GM18508 (cell line): ENCODE results near the gene ROCK2.
A peak's percentile ranks its signal among the peaks of the same experiment; 100 is the strongest.
"Not testable (repeated sequence)": the region's sequence is repeated elsewhere in the genome, so short reads cannot be mapped to it uniquely, and the experiment has no call there.

Experiments used
- ATAC-seq: cut with Tn5 transposase; IDR thresholded peaks from one replicate; pipeline ENCODE4 v1.9.1; 2021; ENCODE audit warnings: moderate number of reproducible peaks; ENCODE audit not compliant: insufficient read depth, unreplicated experiment

Gene ROCK2

DNA sequence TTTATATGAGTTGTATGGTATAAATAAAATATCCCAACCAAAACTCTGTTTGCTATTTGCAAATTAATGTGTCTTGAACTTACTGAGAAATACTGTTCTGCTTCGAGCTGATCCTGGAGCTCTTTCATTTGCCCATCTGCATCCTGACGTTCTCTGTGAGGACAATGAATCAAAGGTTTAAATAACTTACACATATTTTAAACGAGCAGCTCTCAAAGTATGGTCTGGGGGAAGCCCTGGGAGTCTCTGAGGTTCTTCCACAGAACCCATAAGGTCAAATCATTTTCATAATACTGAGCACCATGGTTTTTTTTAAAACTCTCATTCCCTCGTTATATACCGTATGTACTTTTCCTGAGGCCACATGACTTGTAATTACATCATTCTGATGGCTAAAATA lies 142.5 kb downstream of the ROCK2 start:
- ATAC-seq, result no peak

DNA sequence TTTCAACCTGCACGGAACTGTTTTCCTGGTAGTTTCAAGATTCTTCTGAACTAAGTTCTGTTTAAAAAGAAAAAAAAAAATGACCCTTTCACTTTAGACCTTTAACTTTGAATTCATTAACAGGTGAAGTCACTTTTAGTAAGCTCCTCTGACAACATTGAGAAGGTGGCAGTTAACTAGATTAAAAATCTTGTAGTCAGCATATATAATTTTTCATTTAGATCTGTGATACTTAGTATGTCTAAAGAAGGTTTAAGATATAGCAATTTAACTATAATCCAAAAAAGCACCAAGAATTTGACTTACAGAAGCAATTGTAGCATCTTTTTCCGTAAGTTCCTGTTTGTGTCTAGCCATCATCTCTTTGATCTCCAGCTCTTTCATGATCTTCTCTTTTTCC lies 143.8 kb downstream of the ROCK2 start:
- no peak for ATAC-seq

DNA sequence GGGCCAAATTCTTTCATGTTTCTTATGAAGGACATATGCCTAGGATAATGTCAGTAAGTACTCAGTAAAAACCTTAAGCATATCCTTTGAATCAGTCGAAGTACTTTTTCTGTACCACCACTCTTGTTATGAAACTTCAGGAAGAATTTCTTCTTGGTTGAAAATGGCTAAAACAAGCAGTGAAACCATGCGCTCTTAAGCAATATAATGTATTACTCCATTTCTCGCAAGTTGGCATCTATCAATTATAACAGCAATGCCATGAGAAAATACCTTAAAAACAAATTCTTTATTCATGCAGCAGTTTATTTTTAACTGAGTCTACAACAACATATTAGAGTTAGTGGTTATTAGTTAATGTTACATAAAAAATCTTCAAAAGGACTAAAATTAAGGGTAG lies 148.2 kb downstream of the ROCK2 start:
- ATAC-seq, result no peak

DNA sequence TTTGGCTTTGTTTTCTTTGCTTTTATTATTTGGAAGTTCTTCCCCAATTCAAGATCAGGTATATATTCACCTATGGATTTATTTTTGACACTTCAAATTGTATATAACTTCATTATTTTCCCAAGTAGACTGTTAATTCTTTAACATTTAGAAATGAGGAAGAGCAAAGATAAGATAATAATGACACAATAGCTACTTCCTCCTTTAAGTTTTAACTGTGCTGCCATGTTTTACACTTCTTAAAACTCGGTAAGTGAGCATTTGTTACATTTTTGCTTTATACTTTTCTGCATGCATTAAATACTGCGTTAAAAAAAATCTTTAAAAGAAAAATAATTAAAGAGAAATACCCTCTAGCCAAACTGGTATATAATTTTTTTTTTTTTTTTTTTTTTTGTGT lies 156.7 kb downstream of the ROCK2 start:
- ATAC-seq, result no peak

DNA sequence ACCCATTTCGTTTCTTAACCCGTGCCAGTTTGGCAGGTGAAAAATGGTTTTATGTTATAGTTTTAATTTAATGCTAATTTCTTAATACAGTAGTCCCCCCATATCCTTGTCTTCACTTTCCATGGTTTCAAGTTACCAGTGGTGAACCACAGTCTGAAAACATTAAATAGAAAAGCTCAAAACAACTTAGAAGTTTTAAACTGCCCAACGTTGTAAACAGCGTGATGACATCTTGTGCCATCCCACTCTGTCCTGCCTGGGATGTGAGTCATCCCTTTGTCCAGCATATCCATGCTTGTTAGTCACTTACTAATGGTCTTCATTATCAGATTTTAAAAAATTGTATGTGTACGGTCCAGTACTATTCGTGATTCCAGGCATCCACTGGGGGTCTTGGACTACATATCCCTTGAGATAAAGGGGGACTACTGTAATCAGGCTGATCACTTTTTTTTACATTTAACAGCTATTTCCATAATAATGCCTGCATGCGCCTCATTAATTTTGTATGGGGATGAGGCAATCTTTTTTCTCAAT lies 157.3 kb downstream of the ROCK2 start:
- no peak for ATAC-seq

DNA sequence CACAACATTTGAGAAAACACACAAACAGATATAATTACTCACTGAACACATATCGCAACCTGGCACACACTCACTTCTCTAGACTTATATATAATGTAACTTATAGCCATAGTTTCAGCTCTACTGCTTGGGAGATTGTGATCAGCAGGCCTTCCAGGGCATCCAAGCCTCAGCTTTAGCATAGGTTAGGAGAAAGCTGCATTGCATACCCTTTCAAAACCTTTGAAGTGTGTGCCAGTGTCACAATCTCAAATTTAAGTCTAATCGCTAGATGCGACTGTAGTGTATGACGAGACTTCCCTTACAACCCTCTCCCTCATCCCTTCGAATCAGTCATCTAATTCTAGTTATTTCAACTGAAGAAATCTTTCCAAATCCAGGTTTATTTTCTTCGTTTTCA lies 158.3 kb downstream of the ROCK2 start:
- ATAC-seq, result no peak

DNA sequence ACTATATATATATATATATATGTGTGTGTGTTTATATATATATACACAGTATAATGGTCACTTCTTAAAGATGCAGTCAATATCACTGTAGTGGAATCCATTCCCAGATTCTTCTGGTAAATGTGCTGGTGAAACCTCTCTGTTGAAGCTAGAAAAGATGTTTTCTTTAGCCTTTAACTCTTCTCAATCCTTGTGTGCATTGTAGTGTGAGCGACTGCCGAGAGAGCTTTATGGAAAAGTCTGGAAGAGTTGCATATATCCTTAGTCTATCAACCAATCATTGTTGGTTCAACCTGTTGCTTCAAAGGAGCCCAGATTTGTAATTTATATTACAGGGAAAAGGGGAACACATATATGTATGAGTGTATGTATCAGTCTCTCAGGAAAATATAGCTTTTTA lies 161.5 kb downstream of the ROCK2 start:
- ATAC-seq, result no peak

DNA sequence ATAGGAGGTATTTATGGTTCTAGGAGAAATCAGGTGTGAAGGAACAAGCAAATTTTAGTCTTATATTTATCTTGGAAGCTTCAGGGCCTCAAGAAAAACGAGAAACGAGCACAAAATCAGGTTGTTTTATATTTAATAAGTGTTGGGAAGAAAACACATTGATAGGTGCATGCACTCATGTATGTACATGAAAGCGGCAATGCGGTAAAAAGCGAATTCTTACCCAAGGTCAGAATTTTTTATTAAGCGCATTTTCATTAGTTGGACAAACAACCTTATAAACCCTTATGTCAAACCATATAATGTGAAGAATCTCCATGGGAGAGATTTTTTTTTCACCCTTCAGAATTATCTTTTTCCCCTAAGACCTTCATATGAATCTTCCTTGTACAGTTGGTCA lies 163.8 kb downstream of the ROCK2 start:
- ATAC-seq, result no peak

DNA sequence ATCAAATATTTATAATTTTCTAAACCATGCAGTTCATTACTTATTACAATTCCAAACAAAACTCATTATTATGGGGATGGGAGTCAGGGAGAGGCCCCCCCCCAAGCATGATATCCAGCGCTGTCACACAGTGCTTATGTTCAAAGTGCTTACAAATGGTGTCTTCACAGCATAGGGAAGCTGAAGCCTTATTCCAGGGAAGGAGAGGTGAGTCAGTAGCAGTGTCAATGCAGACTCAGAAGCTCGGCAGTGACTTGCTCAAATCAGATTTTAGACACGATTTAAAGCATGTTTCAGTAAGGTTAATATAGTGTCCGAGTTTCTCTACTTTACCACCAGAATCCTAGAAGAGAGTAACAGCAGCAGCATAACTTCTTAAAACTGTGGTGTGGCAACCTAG lies 164.5 kb downstream of the ROCK2 start:
- ATAC-seq, result no peak

DNA sequence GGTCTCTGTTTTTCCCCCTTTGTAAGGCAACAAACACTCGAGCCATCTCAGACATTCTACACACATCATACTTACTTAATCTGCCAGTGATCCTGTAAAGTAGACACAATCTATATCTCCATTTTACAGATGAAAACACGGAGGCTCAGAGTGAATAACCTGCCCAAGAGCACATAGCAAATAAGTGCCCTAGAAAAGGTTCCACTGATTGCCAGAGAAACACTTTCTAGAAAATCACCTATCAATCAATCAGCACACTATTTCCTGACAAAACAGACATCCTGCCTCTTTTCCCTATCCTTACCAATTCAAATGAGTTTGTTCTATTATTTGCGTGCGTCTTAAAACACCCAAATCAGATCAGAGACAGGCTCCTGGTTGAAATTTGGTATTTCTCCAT lies 165.2 kb downstream of the ROCK2 start:
- no peak for ATAC-seq

DNA sequence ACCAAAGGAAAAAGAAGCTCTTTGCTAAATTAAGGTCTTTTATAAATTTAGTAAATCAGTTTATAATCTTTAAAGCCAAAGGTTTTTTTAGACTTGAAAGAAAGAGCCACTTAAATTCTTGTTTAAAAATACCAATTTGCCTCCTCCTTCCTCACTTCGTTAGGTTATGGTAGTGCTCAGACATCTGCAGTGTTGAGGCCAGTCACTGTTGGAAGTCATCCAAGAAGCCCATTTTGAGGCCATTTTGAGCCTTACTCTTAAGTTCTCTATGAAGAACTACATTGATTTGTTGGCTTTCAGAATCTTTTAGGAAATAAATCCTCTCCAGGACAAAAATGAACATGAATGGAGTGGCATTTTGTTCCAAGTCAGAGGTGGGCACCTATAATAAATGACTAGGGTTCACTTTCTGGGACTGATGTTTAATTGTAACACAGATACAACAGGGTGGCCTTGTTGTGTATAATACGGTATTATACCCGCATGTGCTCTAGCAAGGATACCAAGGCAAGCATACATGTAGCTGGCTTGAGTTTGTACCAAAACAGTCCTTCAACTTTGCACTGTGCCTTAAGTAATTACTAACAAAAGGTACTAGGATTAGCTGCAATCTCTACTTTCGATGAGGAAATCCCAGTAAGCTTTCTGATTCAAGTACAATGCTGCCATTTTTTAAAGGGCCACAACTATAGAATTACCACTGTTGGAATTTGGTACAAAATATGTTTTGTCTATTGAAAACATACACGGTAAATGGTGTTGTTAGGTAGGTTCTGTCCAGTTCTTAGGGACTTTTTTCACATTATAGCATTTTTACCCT lies 166.4 kb downstream of the ROCK2 start:
- ATAC-seq, result no peak

DNA sequence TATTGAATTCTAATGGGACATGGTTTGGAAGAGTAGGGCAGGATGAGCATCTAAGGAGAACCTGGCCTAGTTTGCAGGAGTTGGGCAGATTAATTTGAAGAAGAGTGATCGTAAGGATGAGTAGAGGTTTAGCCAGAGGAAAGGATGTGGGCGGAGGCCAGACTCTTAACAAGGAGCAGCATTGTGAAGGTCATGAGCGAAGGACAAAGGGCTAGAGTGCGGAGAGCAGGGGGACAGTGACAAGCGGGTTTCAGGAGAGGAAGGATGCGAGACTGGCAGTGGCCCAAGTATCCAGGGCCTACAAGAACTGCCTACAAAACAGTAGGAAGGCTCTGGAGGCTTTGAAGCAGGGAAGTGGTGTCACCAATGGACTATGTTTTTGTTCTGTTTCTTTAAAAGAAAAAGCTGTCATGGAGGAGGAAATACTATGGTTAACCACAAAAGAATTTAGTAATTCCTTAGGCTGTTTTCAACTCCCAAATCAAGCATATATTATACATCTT lies 169.1 kb downstream of the ROCK2 start:
- no peak for ATAC-seq

DNA sequence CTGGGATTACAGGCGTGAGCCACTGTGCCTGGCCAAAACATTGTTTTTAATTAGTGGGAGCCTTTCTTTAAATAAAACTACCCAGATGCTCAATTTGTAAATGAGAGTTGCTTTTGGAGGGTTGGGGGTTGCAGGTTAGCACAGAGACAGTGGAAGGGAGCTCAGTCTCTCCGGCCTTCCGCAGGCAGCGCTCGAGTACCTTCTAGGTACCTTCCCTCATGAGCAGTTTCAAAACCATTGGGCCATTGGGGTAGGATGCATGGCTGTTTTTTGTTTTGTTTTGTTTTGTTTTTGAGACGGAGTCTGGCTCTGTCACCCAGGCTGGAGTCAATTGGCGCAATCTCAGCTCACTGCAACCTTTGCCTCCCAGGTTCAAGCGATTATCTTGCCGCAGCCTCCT lies 170.2 kb downstream of the ROCK2 start:
- ATAC-seq, result no peak

DNA sequence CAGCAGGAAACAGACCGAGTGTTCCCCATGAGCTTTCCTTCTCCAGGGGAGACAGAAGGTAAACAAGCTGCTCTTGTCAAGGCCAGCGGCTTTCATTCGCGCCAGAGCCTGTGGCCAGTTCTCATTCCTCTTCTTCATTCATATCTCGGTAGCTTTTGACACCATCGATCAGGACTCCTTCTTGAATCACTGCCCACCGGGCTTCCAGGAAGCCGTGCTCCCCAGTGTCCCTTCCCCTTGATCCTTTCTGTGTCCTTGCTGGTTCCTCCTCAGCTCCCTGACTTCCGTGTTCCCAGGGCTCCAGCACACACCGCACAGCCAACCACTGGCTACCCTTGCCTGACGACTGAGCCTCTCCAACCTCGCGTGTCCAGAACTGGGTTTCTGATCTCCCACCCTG lies 175.1 kb downstream of the ROCK2 start:
- ATAC-seq, result no peak

DNA sequence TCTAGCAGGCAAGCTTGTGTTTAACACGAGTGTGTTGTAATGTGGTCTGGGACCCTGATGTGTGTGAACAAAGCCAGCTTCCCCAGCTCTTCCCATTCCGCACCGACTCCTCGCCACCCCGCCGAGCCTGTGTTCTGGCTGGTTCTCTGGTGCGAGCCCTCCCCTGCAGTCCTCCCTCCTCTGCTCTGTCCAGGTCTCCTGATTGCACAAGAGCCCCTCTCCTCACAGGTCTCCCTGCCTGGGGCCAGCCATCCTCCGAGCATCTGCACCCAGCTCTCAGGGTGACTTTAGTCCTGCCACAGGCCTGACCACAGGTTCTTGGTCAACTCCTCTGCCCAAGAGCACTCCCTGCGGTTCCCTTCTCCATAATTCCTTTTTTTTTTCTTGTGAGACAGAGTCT lies 175.9 kb downstream of the ROCK2 start:
- ATAC-seq, result no peak

DNA sequence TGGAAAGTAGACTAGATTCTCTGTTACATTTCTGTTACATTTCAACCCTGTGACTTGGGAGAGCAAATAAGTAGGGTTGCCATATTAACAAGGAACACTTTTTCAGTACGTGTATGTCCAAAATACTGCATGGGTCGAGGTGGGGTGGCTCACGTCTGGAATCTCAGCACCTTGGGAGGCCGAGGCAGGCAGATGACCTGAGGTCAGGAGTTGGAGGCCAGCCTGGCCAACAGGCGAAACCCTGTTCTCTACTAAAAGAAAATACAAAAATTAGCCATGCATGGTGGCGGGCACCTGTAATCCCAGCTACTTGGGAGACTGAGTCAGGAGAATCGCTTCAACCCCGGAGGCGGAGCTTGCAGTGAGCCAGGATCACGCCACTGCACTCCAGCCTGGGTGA lies 178.0 kb downstream of the ROCK2 start:
- no peak for ATAC-seq

DNA sequence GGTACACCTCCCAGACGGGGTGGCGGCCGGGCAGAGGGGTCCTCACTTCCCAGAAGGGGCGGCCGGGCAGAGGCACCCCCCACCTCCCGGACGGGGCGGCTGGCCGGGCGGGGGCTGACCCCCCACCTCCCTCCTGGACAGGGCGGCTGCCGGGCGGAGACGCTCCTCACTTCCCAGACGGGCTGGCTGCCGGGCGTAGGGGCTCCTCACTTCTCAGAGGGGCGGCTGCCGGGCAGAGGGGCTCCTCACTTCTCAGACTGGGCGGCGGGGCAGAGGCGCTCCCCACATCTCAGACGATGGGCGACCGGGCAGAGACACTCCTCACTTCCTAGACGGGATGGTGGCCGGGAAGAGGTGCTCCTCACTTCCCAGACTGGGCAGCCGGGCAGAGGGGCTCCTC lies 179.4 kb downstream of the ROCK2 start:
- not testable (repeated sequence) for ATAC-seq

DNA sequence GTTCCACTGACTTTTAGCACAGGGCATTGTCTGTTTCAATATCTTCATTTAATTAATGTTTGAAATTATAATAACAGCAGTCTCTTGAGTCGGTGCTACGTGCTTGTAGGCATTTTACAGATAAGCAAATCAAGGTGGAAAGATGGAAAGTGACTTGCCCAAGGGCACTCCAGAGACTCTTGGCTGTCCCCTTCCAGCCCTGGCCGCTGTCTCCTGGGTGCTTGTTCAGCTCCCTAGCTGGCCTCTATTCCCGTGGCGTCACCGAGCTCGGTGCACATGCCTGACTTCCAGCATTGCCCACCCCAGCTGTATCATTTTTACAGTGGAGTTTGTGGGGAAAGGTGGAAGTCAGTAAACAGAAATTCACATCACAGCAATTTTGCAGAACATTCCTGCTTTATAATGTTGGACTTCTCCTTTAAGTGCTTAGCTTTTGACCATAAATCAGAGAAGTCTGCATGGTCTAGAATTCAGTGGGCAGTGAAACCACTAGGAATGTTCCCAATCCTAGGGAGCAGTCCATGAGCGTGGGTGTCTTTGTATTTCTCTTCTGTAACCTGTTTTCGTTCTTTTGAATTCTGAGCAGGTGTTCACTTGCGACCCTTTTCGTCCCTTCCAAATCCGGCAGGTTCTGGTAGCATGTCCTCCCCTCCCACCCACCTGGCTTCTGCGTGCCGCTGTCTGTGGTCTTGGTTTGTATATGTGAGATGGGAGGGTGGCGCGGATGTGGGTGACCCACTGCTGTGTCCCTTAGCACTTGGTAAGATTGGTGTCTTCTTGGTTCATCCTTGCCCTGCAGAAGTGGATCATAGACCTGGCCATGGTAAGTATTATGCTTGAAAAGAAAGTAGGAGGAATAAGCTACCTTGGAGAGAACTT lies 180.8 kb downstream of the ROCK2 start:
- ATAC-seq, result no peak

DNA sequence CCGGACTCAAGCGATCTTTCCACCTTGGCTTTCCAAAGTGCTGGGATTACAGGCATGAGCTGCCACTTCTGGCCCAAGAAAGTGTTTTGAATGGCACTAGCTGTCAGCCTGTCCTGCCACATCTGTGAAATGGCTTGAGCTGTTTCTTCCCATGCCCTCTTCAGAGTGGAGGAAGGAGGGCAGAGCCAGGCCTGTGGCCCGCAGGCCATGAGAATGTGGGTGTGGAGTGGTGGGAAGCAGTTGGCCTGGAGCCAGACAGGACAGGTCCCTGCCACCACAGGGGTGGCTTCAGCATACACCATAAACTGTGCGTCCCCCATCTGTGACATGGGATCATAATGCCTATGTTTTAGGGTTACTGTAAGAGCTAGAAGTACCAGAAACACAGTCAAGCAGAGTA lies 182.7 kb downstream of the ROCK2 start:
- ATAC-seq, result no peak

DNA sequence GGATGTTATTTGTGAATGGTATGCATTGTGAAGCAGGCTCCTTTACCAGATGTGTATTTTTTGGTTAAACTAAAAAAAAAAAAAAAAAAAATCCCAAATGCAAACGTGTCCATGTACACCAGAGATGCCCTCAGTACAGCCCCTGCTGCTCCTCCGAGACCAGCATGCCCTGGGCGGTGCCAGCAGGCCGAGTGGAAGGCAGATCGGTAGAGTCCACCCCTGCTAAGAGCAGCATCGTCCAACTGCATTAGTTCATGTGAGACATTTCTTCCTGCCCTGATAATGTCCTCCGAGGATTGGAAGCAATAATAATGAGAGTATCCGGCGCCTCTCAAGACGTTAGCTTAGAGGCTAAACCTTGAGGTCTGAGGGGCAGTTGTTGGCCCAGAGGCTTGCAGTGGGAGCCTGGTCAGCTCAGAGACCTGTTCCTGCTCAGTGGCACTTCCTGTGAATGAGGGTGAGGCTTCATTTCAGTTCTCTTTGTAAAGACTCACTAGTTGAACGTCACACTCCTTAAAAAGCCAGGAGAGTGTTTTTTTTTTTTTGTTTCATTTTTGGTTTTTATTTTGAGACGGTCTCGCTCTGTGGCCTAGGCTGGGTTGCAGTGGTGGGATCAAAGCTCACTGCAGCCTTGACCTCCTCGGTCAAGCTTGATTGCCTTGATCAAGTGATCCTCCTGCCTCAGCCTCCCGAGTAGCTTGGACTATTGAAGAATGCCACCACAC lies 183.5 kb downstream of the ROCK2 start:
- peak; percentile 72 for ATAC-seq

DNA sequence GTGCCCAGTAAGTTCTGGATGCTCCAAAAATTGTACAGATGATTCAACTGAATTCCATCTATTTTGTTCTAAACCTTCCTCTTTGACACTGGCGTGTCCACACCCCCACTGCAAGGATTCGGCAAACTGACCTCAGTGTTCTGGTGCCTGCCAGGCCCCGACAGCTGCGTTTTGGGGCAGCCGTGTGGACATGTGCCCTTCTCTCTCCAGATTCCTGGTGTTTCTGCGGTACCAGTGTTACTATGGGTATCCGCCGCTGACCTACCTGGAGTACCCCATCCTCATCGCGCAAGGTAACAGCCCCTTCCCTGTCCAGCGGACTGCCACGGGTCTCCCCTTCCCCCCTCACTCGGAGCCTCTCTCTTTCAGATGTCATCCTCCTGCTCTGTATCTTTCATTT lies 184.2 kb downstream of the ROCK2 start:
- no peak for ATAC-seq
